MM.1S (cell line): ENCODE measurements around the gene SP110.

Source experiments
- DNase-seq: peaks from one replicate; pipeline ENCODE4 v3.0.0-alpha.2; 2015
- H2AFZ ChIP-seq: fragments of 300-600 bp; sonication (generic); 2 replicates; pipeline ENCODE4 v1.6.0; 2016; ENCODE audit warnings: antibody characterized with exemption, low read length
- H3F3A ChIP-seq: fragments of 300-600 bp; sonication (generic); 2 replicates; pipeline ENCODE4 v1.6.1; 2016; ENCODE audit warnings: mild to moderate bottlenecking, antibody characterized with exemption, low read length, moderate library complexity, mixed read lengths; ENCODE audit not compliant: insufficient read depth
- H3K27ac ChIP-seq: fragments of 300-600 bp; sonication (generic); 2 replicates; pipeline ENCODE4 v1.5.1; 2016; ENCODE audit warnings: mild to moderate bottlenecking, low read length
- H3K27me3 ChIP-seq: fragments of 300-600 bp; sonication (generic); replicated peaks from 2 replicates; pipeline ENCODE4 v1.6.0; 2016; ENCODE audit warnings: low read length; ENCODE audit not compliant: insufficient read depth
- H3K36me3 ChIP-seq: fragments of 300-600 bp; sonication (generic); replicated peaks from 2 replicates; pipeline ENCODE4 v1.6.1; 2016; ENCODE audit warnings: mild to moderate bottlenecking, low read length, mixed read lengths; ENCODE audit not compliant: insufficient read depth
- H3K4me1 ChIP-seq: fragments of 300-600 bp; sonication (generic); 2 replicates; pipeline ENCODE4 v1.6.1; 2016; ENCODE audit warnings: low read length, mixed read lengths
- H3K4me2 ChIP-seq: fragments of 300-600 bp; sonication (generic); 2 replicates; pipeline ENCODE4 v1.6.0; 2016; ENCODE audit warnings: low read depth, low read length
- H3K4me3 ChIP-seq: fragments of 300-600 bp; sonication (generic); 2 replicates; pipeline ENCODE4 v1.5.1; 2016; ENCODE audit warnings: low read length, mixed read lengths
- H3K79me2 ChIP-seq: fragments of 300-600 bp; sonication (generic); 2 replicates; pipeline ENCODE4 v1.6.1; 2016; ENCODE audit warnings: mixed run types, low read length, mixed read lengths
- H3K9ac ChIP-seq: fragments of 300-600 bp; sonication (generic); 2 replicates; pipeline ENCODE4 v1.6.1; 2016; ENCODE audit warnings: low read length, mixed read lengths
- H3K9me2 ChIP-seq: fragments of 300-600 bp; sonication (generic); replicated peaks from 2 replicates; pipeline ENCODE4 v1.6.1; 2016; ENCODE audit warnings: mild to moderate bottlenecking, low read length, mixed read lengths; ENCODE audit not compliant: insufficient read depth
- H3K9me3 ChIP-seq: fragments of 300-600 bp; sonication (generic); replicated peaks from 2 replicates; pipeline ENCODE4 v1.6.1; 2016; ENCODE audit warnings: mild to moderate bottlenecking, low read length, mixed read lengths; ENCODE audit not compliant: insufficient read depth
- H4K20me1 ChIP-seq: fragments of 300-600 bp; sonication (generic); 2 replicates; pipeline ENCODE4 v1.6.1; 2016; ENCODE audit warnings: mild to moderate bottlenecking, low read length, moderate library complexity, mixed read lengths; ENCODE audit not compliant: insufficient read depth
- EZH2 ChIP-seq: fragments of 300-600 bp; sonication (generic); optimal IDR thresholded peaks from 2 replicates; pipeline ENCODE3; 2017; ENCODE audit warnings: low read depth, mild to moderate bottlenecking, antibody characterized with exemption, low read length, mixed read lengths
- EZH2phosphoT487 ChIP-seq: fragments of 300-600 bp; sonication (generic); IDR thresholded peaks from 2 replicates; pipeline ENCODE4 v1.6.1; 2018; ENCODE audit warnings: antibody characterized with exemption, low read length
- TF ChIP-seq, protein P1 (sequence below): fragments of 300-600 bp; sonication (generic); IDR thresholded peaks from 2 replicates; pipeline ENCODE4 v1.5.1; 2016; ENCODE audit warnings: antibody characterized with exemption, low read length, mixed read lengths

Gene SP110

GRCh38 chr2:230246206-230246605, 26.4 kb upstream of the SP110 start:
- Histone ChIP-seq H3K36me3 (no peaks in the 10 kb centered on the region), H3K27ac (no peak overlapping the region), H3K4me2 (no peak overlapping the region), H3F3A (no peaks in the 10 kb centered on the region), H3K9me3 (no peaks in the 10 kb centered on the region), H2AFZ (no peak overlapping the region), H3K27me3 (no peaks in the 10 kb centered on the region), H3K4me3 (no peak overlapping the region), H3K9ac (no peak overlapping the region), H3K9me2 (no peaks in the 10 kb centered on the region), H3K4me1 (no peaks in the 10 kb centered on the region), H3K79me2 (no peaks in the 10 kb centered on the region), H4K20me1 (no peaks in the 10 kb centered on the region)
- TF ChIP-seq EZH2phosphoT487 (no peak), EZH2 (no peak)
- TF ChIP-seq, protein P1, sequence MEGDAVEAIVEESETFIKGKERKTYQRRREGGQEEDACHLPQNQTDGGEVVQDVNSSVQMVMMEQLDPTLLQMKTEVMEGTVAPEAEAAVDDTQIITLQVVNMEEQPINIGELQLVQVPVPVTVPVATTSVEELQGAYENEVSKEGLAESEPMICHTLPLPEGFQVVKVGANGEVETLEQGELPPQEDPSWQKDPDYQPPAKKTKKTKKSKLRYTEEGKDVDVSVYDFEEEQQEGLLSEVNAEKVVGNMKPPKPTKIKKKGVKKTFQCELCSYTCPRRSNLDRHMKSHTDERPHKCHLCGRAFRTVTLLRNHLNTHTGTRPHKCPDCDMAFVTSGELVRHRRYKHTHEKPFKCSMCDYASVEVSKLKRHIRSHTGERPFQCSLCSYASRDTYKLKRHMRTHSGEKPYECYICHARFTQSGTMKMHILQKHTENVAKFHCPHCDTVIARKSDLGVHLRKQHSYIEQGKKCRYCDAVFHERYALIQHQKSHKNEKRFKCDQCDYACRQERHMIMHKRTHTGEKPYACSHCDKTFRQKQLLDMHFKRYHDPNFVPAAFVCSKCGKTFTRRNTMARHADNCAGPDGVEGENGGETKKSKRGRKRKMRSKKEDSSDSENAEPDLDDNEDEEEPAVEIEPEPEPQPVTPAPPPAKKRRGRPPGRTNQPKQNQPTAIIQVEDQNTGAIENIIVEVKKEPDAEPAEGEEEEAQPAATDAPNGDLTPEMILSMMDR = no peak
- no peak for DNase-seq

DNA sequence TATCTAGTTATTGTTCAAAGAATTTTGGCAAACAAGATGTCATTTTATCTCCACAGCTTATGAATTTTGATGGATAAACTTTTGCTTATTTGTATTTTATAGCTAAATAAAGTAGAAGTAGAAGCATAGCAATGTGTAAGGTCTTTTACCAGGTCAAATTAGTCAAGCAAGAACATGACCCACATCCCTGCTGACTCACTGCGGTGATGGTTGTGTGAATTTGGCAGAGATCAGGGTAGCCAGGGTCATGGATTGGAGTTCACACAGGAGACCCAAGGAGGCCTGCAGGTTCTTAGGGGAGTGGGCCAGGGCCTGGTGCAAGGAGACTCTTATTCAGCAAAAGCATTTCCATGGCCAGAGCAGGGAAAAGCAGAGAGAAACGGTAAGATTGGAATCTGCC, 24.4 kb upstream of the SP110 start:
- Histone ChIP-seq H2AFZ (no peak overlapping the region), H3K27ac (no peak overlapping the region), H3K36me3 (no peaks in the 10 kb centered on the region), H3K79me2 (no peaks in the 10 kb centered on the region), H3K9me2 (no peaks in the 10 kb centered on the region), H3K9me3 (no peaks in the 10 kb centered on the region), H3K4me3 (no peak overlapping the region), H4K20me1 (no peaks in the 10 kb centered on the region), H3F3A (no peaks in the 10 kb centered on the region), H3K4me1 (no peaks in the 10 kb centered on the region), H3K4me2 (no peak overlapping the region), H3K27me3 (no peaks in the 10 kb centered on the region), H3K9ac (no peak overlapping the region)
- TF ChIP-seq, protein P1 = no peak
- TF ChIP-seq EZH2phosphoT487 (no peak), EZH2 (no peak)
- DNase-seq = no peak

DNA sequence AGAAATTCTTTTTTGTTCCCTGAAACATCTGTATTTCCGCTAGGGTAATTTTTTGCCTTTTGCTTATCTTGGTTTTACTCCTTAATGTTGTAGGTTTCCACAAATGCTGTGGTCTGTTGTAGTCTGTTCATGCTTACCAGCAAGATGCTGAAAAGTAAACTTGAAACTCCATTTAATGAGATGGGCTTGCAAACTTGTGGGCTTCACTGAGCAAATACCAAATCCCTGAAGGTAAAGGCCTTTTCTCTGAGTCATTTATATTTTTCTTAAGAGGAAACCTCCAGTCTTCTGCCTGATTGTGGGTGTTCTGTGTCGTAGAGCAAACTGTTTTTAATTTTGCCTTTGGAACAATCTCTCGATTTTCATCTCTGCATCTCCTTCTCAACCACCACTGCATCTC, 15.1 kb upstream of the SP110 start:
- Histone ChIP-seq H3F3A (no peaks in the 10 kb centered on the region), H3K27ac (no peak overlapping the region), H3K27me3 (no peaks in the 10 kb centered on the region), H3K9me2 (no peaks in the 10 kb centered on the region), H3K9ac (no peak overlapping the region), H4K20me1 (no peaks in the 10 kb centered on the region), H3K4me3 (no peak overlapping the region), H3K79me2 (peaks cover 41% of the 10 kb centered on the region), H3K9me3 (no peaks in the 10 kb centered on the region), H2AFZ (no peak overlapping the region), H3K4me1 (peaks cover 4% of the 10 kb centered on the region), H3K36me3 (no peaks in the 10 kb centered on the region), H3K4me2 (no peak overlapping the region)
- DNase-seq = no peak
- TF ChIP-seq, protein P1 = no peak
- TF ChIP-seq EZH2 (no peak), EZH2phosphoT487 (no peak)
